GM21529 (cell line): ENCODE data around the gene AGA.

Experiments used
- ATAC-seq: cut with Tn5 transposase; IDR thresholded peaks from one replicate; pipeline ENCODE4 v1.9.1; 2021; ENCODE audit not compliant: unreplicated experiment

AGA gene

DNA sequence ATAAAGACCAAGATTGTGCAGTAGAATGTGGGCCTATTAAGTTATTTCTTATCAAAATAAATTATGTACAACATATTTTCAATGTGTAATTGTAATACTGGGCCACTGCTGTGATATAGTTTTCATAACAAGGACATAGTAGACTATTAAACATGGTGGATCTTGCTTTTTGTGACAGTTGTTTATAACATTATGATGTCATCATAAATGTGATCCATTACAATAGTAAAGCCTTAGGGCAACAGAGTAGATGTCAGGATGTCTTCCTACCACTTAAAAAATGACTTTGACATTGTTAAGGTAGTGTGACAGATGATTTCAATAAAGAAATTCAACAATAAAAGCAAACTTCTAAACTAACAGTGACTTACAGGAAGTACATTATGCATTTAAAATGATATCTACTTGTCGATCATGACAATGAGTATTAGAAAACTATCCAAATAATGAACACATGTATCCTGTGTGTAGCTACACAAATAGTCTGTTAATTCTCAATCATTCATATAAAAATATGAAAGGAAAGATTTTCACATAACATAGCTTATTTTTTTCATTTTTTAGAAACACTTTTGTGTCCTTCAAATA, 5.3 kb upstream of the AGA start:
- no peak for ATAC-seq

DNA sequence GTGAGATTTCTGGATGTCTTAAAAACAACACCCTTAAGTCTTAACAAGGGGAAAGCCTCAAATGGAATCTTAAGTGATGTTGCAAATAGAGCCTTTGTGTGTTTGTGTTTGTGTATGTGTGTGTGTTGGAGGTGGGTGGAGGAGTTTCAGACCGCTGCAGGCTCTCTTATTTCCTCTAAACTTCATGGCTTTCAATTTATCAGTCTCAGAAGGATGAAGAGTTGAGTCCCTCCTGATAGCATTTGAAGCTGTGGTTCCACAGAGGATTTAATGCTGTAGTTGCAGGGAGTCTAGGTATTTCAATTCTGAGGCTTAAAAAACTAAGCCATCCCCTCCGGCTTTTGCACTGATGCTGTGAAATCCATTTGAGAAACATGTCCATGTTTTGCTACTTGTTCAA, 4.3 kb upstream of the AGA start:
- no peak for ATAC-seq

DNA sequence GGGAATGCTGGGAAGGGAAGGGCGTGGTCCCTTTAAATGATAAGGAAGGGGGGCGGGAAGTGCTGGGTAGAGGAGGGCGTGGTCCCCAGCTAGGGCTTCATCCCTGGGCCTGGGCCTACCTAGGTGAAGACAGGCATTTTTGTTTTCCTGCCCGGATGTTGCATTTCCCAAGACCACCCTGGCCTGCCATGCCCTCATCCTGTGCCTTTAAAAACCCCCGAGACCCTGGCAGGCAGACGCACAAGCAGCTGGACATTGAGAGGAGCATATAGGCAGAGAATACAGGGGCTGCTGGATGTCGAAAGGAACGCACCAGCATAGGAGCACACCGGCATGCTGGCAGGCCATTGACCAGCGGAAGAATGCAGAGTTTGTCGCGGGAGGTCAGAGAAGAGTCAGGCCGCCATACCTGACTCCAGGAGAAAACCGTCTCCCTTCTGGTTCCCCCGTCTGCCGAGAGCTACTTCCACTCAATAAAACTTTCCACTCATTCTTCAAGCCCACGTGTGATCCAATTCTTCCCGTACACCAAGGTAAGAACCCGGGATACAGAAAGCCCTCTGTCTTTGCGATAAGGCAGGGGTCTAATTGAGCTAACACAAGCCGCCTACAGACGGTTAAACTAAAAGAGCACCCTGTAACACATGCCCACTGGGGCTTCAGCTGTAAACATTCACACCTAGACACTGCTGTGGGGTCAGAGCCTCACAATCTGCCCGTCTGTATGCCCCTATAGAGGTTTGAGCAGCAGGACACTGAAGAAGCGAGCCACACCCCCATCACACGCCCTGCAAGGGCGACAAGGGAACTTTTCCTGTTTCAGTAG, 2.9 kb upstream of the AGA start:
- no peak for ATAC-seq

- peak; percentile 46 for ATAC-seq
Measured at GRCh38 chr4:177441061-177441802, 1.0 kb downstream of the AGA start.

- no peak for ATAC-seq
Measured at GRCh38 chr4:177436456-177436855, 5.8 kb downstream of the AGA start.

DNA sequence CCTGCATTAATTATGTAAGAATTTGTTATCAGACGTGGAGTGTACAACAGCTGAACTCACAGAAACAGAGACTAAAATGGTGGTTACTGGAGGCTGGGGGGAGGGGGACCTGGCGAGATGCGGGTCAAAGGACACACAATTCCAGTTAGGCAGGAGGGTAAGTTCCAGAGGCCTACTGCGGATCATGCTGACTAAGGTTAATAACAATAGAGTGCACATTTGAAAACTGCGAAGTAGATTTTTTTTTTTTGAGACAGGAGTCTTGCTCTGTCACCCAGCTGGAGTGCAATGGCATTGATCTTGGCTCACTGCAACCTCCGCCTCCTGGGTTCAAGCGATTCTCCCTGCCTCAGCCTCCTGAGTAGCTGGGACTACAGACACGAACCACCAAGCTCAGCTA, 7.6 kb downstream of the AGA start:
- no peak for ATAC-seq

- no peak for ATAC-seq
Measured at GRCh38 chr4:177427192-177427591, 15.0 kb downstream of the AGA start.

DNA sequence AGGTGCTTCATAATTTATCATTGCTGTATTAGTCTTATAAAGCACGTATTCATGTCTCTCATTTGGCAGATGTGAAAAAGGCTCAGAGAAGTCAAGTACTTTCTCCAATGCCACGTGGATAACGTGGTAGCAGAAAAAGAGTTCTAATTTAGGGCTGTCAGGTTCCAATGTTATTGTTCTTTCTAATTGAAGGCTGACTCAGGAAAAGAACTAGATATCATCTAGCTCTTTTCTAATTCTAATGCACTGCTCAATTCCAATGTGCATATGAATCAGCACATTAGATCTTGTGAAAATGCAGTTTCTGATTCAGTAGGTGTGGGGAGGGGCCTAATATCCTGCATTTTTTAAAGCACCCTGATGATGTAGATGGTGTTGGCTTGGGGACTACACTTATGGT, 22.8 kb downstream of the AGA start:
- ATAC-seq = no peak

GRCh38 chr4:177413656-177414055, 28.6 kb downstream of the AGA start:
- no peak for ATAC-seq

GRCh38 chr4:177413076-177413475, 29.2 kb downstream of the AGA start:
- no peak for ATAC-seq

DNA sequence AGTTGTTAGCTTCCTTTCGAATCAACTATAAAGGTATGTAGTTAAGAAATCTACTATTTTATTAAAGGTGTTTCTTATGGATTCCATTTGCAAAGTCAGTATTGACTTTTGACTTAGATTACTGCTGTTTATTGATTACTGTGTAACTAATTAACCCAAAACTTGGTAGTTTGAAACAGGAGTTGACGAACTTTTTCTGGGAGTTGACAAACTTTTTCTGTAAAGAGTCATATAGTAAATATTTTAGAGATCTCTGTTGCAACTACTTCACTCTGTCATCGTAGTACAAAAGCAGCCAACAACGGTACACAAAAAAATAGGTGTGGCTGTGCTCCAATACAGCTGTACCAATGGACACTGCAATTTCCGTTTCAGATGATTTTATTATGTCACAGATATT, 30.2 kb downstream of the AGA start:
- no peak for ATAC-seq

DNA sequence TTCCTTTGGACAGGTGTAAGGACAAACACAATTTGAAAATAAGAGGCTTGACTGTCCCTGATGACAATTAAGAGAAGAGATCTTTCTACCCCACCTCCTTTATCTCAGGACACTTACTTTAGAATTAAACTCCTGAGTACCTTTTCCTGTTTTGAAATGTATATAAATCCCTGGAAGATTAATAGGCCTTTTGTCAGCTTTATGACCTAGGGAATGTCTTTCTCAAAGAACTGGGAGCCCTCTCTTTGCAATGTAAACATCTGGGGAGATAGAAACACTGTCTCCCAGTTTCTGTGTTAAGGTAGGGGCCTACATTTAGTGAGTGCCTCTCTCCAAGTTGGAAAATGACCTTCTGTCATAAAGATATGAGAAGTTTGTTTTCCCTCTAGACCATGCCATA, 31.7 kb downstream of the AGA start:
- no peak for ATAC-seq

- ATAC-seq = no peak
Measured at GRCh38 chr4:177408023-177408422, 34.2 kb downstream of the AGA start.

- ATAC-seq = no peak
Measured at GRCh38 chr4:177405508-177405907, 36.7 kb downstream of the AGA start.

- ATAC-seq = no peak
Measured at GRCh38 chr4:177404986-177405385, 37.3 kb downstream of the AGA start.

- ATAC-seq = no peak
Measured at GRCh38 chr4:177404342-177404741, 37.9 kb downstream of the AGA start.

DNA sequence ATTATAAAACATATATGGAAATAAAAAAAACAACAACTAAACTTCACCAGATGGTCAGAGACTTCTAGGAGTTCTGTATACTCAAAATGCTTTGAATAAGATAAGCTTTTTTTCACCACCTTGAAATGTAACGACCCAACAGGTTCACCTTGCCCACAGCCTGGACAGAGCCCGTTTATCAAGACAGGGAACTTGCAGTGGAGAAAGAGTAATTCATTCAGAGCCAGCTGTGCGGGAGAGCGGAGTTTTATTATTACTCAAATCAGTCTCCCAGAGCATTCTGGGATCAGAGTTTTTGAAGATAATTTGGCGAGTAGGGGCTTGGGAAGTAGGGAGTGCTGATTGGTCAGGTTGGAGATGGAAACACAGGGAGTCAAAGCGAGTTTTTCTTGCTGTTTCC, 38.5 kb downstream of the AGA start:
- ATAC-seq = no peak

DNA sequence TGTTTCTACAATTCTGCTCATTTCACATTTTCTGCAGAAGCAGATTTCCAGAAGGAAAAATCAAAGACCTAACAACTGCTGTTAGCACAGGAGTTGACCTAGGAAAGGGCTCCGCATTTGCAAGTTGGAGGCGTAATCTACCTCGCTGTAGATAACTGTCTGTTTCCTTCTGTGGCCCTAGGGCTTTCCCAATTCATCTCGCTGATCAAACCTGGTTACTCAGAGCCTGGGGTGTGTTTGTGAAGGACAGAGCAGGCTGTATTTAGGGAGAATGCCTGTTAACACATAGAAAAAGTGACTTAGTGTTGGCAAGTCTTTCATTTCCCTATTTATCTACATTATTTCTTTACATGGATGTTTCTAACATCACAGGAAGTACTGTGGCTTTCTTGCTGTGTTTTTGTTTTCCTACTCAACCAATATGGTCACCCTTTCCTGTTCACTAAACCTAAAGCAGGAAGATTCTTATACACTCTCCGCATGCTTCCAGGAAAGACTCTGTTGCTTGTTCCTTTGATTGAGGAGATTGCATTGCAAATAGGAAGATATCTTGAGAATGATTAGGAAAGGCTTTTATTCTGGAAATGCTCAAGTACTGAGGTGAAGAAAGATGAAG, 40.5 kb downstream of the AGA start:
- no peak for ATAC-seq

GRCh38 chr4:177400030-177400429, 42.2 kb downstream of the AGA start:
- no peak for ATAC-seq

GRCh38 chr4:177396352-177396751, 45.9 kb downstream of the AGA start:
- ATAC-seq = no peak

DNA sequence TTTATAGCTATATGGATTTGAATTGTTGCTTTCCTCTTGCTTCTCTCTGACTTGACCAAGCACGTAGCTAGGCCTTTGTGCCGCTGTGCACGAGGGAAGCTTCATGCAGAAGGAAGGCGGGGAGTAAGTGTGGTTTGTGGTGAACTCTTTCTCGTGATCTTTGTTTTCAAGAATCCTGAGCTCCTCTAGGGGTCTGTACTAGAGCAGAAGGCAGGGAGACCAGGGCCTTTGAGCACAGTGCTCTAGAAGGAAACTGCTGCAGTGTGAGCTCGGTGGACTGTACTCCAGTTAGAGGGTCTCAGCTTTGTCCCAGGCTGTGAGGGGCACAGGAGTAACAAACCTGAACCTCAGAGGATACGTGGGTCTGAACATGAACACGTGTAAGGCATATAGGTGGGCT, 49.0 kb downstream of the AGA start:
- ATAC-seq = no peak

- ATAC-seq = no peak
Measured at GRCh38 chr4:177391953-177392352, 50.3 kb downstream of the AGA start.
